ENCODE measurements around the gene RGS10. TPM values are rescaled to one million over a fixed set of nuclear protein-coding genes. Genes with fewer than 3 reads are reported as not detected.

RGS10 gene
- total RNA-seq, 1 donor from 2014 or later: 5.6 TPM

GRCh38 chr10:119462773-119463172, 79.7 kb downstream of the RGS10 start:
- TF ChIP-seq CTCF (IDR thresholded peaks at IDR 0.05; ENCODE audit: borderline replicate concordance): no peak
- no peak for DNase-seq
- intact Hi-C loops (cut with micrococcal nuclease): no loop called here
- Histone ChIP-seq H3K27me3 (ENCODE audit: low read depth) (peaks cover 8% of the 10 kb centered on the region), H3K36me3 (no peaks in the 10 kb centered on the region), H3K27ac (replicated peaks) (no peak overlapping the region), H3K4me3 (no peak overlapping the region), H3K4me1 (no peaks in the 10 kb centered on the region), H3K9me3 (replicated peaks) (peaks cover 6% of the 10 kb centered on the region)

- intact Hi-C loops (cut with micrococcal nuclease): no loop called here
- DNase-seq: no peak
- Histone ChIP-seq H3K27me3 (ENCODE audit: low read depth) (peaks cover 8% of the 10 kb centered on the region), H3K27ac (replicated peaks) (no peak overlapping the region), H3K36me3 (peaks cover 5% of the 10 kb centered on the region), H3K9me3 (replicated peaks) (peaks cover 6% of the 10 kb centered on the region), H3K4me1 (no peaks in the 10 kb centered on the region), H3K4me3 (no peak overlapping the region)
- no peak for TF ChIP-seq CTCF (IDR thresholded peaks at IDR 0.05; ENCODE audit: borderline replicate concordance)
Measured at GRCh38 chr10:119461923-119462322, 80.6 kb downstream of the RGS10 start.

GRCh38 chr10:119461380-119461779, 81.1 kb downstream of the RGS10 start:
- DNase-seq: no peak
- Histone ChIP-seq H3K4me3 (no peak overlapping the region), H3K27me3 (ENCODE audit: low read depth) (peaks cover 8% of the 10 kb centered on the region), H3K27ac (replicated peaks) (no peak overlapping the region), H3K36me3 (peaks cover 8% of the 10 kb centered on the region), H3K4me1 (no peaks in the 10 kb centered on the region), H3K9me3 (replicated peaks) (peaks cover 6% of the 10 kb centered on the region)
- TF ChIP-seq CTCF (IDR thresholded peaks at IDR 0.05; ENCODE audit: borderline replicate concordance): no peak
- intact Hi-C loops (cut with micrococcal nuclease): no loop called here

- Histone ChIP-seq H3K27me3 (ENCODE audit: low read depth) (peaks cover 1% of the 10 kb centered on the region), H3K4me1 (no peaks in the 10 kb centered on the region), H3K36me3 (peaks cover 16% of the 10 kb centered on the region), H3K9me3 (replicated peaks) (peaks cover 6% of the 10 kb centered on the region), H3K27ac (replicated peaks) (no peak overlapping the region), H3K4me3 (no peak overlapping the region)
- DNase-seq: no peak
- TF ChIP-seq CTCF (IDR thresholded peaks at IDR 0.05; ENCODE audit: borderline replicate concordance): no peak
- intact Hi-C loops (cut with micrococcal nuclease): no loop called here
Measured at GRCh38 chr10:119460369-119461195, 81.9 kb downstream of the RGS10 start.

GRCh38 chr10:119459681-119460340, 82.7 kb downstream of the RGS10 start:
- H3K36me3 ChIP-seq: peaks cover 23% of the 10 kb centered on the region
- peaks cover 6% of the 10 kb centered on the region for H3K9me3 ChIP-seq (replicated peaks)
- no peaks in the 10 kb centered on the region for H3K27me3 ChIP-seq (ENCODE audit: low read depth)
- DNase-seq: no peak
- no peak overlapping the region for H3K4me3 ChIP-seq
- H3K27ac ChIP-seq (replicated peaks): no peak overlapping the region
- intact Hi-C loops (cut with micrococcal nuclease): no loop called here
- TF ChIP-seq CTCF (IDR thresholded peaks at IDR 0.05; ENCODE audit: borderline replicate concordance): no peak
- H3K4me1 ChIP-seq: no peaks in the 10 kb centered on the region

Measured in left ventricle myocardium inferior (tissue), 1 donor.